Muscle of arm (tissue), 12 donors: ENCODE data around the gene CUEDC1. TPM values are rescaled to one million over a fixed set of nuclear protein-coding genes. Genes with fewer than 3 reads are reported as not detected.
"Not testable (repeated sequence)": the region's sequence is repeated elsewhere in the genome, so short reads cannot be mapped to it uniquely, and the experiment has no call there.

Experiments
- DNase-seq: peaks from one replicate; pipeline ENCODE4 v3.0.0-alpha.2; 2013
- polyA plus RNA-seq, 12 donors: library from polyadenylated mRNA; unstranded; fragments of 120-200 nt; gene quantifications; one replicate each; pipeline ENCODE4 v1.2.1, GENCODE V29; 2013; ENCODE audit not compliant: insufficient read length in 12 of 12

CUEDC1 gene
- polyA plus RNA-seq, 12 donors: 39.6 to 81.1 (median 49.1) TPM; not detected in 1

GRCh38 chr17:57988301-57989250 lies 33.4 kb upstream of the CUEDC1 start:
- peak; percentile 77 for DNase-seq

- DNase-seq: peak; percentile 66
Measured at GRCh38 chr17:57987581-57988300, 32.5 kb upstream of the CUEDC1 start, which contains the start of gene VEZF1. Gene VEZF1 (minus strand): TSS chr17:57988254. CDS start chr17:57988111, 143 bp downstream.

- DNase-seq: peak; percentile 80
Measured at GRCh38 chr17:57986841-57987580, 31.8 kb upstream of the CUEDC1 start.

- no peak for DNase-seq
Measured at GRCh38 chr17:57985675-57985974, 30.4 kb upstream of the CUEDC1 start.

- no peak for DNase-seq
Measured at GRCh38 chr17:57984936-57985674, 29.9 kb upstream of the CUEDC1 start.

GRCh38 chr17:57984261-57984890 lies 29.2 kb upstream of the CUEDC1 start:
- no peak for DNase-seq

GRCh38 chr17:57983446-57983845 lies 28.2 kb upstream of the CUEDC1 start:
- no peak for DNase-seq

- DNase-seq: no peak
Measured at GRCh38 chr17:57982452-57983170, 27.4 kb upstream of the CUEDC1 start.

- no peak for DNase-seq
Measured at GRCh38 chr17:57980522-57980921, 25.3 kb upstream of the CUEDC1 start.

- DNase-seq: no peak
Measured at GRCh38 chr17:57979076-57979475, 23.9 kb upstream of the CUEDC1 start.

GRCh38 chr17:57976594-57976993 lies 21.4 kb upstream of the CUEDC1 start:
- DNase-seq: no peak

- no peak for DNase-seq
Measured at GRCh38 chr17:57975044-57975443, 19.8 kb upstream of the CUEDC1 start.

- DNase-seq: not testable (repeated sequence)
Measured at GRCh38 chr17:57974053-57974824, 19.0 kb upstream of the CUEDC1 start.

GRCh38 chr17:57972151-57972550 lies 16.9 kb upstream of the CUEDC1 start:
- no peak for DNase-seq

GRCh38 chr17:57971572-57971971 lies 16.4 kb upstream of the CUEDC1 start:
- DNase-seq: no peak

GRCh38 chr17:57970710-57971109 lies 15.5 kb upstream of the CUEDC1 start:
- DNase-seq: no peak

GRCh38 chr17:57968456-57968855 lies 13.2 kb upstream of the CUEDC1 start:
- no peak for DNase-seq

GRCh38 chr17:57966875-57967274 lies 11.7 kb upstream of the CUEDC1 start:
- no peak for DNase-seq

- no peak for DNase-seq
Measured at GRCh38 chr17:57966246-57966645, 11.0 kb upstream of the CUEDC1 start.
